HG03442 (cell line): ENCODE measurements around the gene APOL6.

Experiments used
- ATAC-seq: cut with Tn5 transposase; IDR thresholded peaks from one replicate; pipeline ENCODE4 v1.9.1; 2021; ENCODE audit warnings: mild to moderate bottlenecking, moderate library complexity; ENCODE audit not compliant: unreplicated experiment

APOL6 gene, protein sequence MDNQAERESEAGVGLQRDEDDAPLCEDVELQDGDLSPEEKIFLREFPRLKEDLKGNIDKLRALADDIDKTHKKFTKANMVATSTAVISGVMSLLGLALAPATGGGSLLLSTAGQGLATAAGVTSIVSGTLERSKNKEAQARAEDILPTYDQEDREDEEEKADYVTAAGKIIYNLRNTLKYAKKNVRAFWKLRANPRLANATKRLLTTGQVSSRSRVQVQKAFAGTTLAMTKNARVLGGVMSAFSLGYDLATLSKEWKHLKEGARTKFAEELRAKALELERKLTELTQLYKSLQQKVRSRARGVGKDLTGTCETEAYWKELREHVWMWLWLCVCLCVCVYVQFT

GRCh38 chr22:35648066-35649025 lies at the start of gene APOL6:
Gene APOL6, plus strand, starts transcription at chr22:35648446. Its CDS starts 7,980 bp downstream, at chr22:35656426.
- ATAC-seq: peak; percentile 43

DNA sequence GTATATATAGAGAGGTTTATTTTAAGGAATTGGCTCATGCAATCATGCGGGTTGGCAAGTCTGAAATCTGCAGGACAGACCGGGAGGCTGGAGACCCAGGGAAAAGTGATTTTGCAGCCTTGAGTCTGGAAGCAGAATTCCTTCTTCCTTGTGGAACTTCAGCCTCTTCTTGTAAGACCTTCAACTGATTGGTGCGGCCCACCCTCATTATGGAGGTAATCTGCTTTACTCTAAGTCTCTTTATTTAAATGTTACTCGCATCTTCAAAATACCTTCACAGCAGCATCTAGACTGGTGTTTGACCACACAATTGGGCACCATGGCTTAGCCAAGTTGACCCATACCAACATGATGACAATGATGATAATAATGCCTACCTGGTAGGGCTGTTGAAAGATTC lies 48.9 kb upstream of the APOL6 start:
- ATAC-seq: no peak

GRCh38 chr22:35600476-35600875 lies 47.8 kb upstream of the APOL6 start:
- ATAC-seq: no peak

DNA sequence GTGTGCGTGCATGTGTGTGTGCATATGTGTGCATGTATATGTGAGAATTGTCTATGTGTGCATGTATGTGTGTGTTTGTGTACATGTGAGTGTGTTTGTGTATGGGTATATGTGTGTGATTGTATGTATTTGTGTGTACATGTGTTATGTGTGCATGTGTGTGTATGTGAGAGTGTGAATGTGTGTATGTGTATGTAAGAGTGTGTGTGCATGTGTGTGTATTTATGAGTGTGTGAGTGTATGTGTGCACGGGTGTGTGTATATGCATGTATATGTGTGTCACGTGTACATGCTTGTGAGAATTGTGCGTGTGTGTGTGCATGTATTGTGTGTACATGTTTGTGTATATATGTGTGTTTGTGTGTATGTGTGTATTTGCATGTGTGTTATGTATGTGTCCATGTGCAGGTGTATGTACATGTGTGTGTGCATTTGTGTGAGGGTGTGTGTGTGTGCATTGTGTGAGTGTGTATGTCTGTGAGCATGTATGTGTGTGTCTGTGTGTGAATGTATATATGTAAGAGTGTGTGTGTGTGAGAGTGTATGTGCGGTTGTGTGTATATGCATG lies 47.1 kb upstream of the APOL6 start:
- ATAC-seq: no peak

- ATAC-seq: no peak
Measured at GRCh38 chr22:35601743-35602615, 46.3 kb upstream of the APOL6 start.

GRCh38 chr22:35604621-35605368 lies 43.5 kb upstream of the APOL6 start:
- no peak for ATAC-seq

- ATAC-seq: no peak
Measured at GRCh38 chr22:35605369-35605680, 42.9 kb upstream of the APOL6 start.

DNA sequence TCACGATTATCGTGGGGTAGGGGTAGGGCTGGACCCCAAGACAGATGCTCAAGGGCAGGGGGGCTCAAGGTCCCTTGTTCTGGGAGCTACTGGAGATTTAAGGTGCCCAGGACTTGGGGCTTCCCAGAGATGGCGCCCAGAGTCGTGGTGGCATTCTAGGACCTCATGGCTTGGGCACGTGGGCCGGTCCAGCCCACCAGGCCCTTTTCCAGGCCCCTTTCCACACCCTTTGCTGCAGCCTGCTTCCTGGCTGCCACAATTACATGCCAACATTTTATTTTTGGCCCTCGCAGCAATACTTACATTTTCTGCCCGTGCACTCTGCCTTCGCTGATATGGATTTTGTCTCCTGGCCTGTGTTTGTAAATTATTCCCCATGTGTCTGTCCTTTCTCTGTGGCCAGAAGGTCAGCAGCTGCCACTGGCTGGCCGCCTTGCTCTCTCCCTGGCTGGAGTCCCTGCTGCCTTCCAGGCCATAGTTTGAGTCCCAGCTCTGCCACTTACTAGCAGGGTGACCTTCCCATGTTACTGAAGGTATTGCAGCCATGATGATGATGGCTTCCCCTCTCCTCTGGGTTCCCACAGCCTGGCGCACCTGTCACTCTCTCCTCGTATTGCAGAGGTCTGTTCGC lies 42.3 kb upstream of the APOL6 start:
- no peak for ATAC-seq

GRCh38 chr22:35606916-35607315 lies 41.3 kb upstream of the APOL6 start:
- no peak for ATAC-seq

- no peak for ATAC-seq
Measured at GRCh38 chr22:35608088-35608487, 40.2 kb upstream of the APOL6 start.

DNA sequence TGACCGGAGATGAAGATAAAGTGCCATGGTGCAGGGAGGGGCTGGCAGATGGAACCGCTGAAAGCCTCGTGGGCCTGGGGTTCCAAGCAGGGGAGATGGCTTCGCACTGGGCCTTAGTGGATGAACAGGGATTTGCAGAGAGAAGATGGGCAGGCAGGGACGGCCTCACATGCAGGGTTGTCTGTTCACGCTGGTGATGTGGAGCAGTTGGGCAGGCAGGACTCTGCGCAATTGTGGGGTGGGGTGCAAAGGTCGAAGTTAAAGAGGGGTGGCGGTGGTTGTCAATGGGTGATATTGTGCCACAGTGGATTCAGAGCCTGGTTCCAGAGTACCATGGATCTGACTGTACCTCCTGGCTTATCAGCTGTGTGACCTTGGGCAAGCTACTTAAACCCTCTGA lies 39.0 kb upstream of the APOL6 start:
- no peak for ATAC-seq

- ATAC-seq: no peak
Measured at GRCh38 chr22:35609761-35610160, 38.5 kb upstream of the APOL6 start.

DNA sequence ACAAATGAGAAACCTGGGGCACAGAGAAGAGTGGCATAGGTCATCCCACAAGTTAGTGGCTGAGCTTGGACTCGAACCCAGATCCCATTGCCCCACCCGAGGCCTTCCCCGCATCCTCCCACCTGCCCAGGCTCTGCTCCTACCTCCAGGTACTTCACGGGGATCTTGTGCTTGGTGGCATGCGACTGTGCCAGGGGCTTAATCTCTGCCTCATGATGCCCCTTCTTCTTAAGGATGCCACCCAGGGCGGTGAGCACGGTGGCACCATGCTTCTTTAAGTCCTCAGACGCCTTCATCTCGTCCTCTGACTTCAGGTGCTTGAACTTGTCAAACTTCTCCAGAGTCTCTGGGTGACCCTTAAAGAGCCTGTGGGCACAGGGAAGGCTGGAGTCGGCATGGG lies 37.5 kb upstream of the APOL6 start:
- ATAC-seq: no peak

- no peak for ATAC-seq
Measured at GRCh38 chr22:35611200-35611890, 36.9 kb upstream of the APOL6 start.

DNA sequence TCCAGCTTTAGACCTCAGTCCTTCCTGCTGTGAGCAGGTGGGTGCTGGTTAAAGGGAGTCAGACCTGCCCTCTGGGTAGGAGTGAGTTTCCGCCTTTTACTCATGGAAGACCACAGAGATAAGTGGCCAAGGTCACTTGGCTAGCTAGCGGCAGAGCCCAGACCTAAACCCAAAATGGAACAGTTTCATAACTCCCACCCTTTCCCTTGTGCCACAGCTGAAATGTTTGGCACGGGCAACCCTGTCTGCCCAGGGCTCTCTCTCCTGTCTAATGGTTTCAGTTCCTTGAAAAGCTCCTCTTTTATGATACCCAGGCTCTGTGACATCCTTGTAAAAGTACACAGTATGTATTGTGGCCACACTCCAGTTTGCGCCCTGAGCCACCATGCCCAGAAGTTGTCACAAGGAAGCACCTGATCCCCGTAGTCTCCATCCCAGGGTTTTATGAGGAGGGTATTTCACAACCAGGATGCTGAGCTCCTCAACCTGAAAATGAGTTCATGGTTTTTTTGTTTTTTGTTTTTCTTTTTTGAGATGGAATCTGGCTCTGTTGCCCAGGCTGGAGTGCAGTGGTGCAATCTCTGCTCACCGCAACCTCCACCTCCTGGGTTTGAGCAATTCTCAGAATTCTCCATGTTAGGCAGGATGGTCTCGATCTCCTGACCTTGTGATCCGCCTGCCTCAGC lies 36.2 kb upstream of the APOL6 start:
- no peak for ATAC-seq

DNA sequence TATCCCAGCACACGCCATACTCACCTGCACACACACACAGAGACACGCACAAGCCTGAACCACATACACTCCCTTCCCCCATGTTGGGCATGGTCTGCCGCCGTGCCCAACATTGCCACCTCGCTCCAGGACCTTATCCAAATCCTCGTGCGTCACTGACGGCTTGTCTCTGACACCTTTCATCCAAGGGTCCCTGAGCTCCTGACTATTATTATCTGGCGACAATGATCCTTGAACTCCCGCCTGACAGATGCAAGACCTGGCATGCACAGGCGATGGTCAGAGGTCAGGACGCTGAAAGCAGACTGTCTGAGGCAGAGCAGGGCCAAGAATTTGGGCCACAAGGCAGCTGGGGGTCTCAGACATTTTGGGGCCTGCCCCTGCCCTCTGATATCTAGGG lies 35.3 kb upstream of the APOL6 start:
- no peak for ATAC-seq

DNA sequence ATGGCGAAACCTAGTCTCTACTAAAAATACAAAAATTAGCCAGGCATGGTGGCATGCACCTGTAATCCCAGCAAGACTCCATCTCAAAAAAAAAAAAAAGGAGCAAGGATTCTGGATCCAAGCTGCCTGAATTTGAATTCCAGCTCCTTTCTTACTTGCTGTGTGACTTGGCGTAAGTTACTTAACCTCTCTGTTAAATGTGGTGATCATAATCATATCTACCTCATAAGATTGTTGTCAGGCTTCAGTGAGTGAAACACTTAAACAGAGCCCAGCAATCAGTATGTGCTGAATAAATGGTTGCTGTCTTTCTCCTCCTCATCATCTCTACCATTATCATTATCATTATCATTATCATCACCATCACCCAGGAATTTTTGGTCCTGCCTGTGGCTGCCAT lies 33.8 kb upstream of the APOL6 start:
- ATAC-seq: no peak

DNA sequence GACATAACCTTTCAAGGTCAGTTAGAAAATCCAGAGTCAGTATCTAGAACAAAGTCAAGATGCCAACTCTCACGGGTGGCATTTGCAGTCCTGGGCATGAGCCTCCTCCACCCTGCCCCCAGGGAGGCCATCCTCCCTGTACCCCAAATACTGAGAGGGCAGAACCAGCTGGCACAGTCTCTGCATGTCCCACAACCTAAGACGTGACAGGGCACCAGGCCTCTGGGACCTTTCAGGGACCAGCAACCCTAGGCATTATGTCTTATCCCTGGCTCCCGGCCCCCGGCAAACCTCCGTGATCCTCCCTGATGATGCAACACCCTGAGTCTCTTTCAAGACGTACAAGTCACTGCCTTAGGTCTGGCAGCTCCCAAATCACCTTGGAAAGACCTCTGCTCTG lies 33.1 kb upstream of the APOL6 start:
- no peak for ATAC-seq

GRCh38 chr22:35616043-35616442 lies 32.2 kb upstream of the APOL6 start:
- no peak for ATAC-seq
